Fibroblast of upper back skin (primary cell): ENCODE results near the gene NLRP6.
"Not testable (repeated sequence)": the region's sequence is repeated elsewhere in the genome, so short reads cannot be mapped to it uniquely, and the experiment has no call there.

Source experiments
- DNase-seq: peaks from one replicate; pipeline ENCODE4 v3.0.0-alpha.2; 2013

NLRP6 gene

GRCh38 chr11:309979-310572, 31.9 kb downstream of the NLRP6 start:
- not testable (repeated sequence) for DNase-seq

- DNase-seq, result not testable (repeated sequence)
Measured at GRCh38 chr11:311013-311748, 33.0 kb downstream of the NLRP6 start.

GRCh38 chr11:312092-312816, 34.0 kb downstream of the NLRP6 start:
- no peak for DNase-seq

- DNase-seq, result no peak
Measured at GRCh38 chr11:313304-313786, 35.1 kb downstream of the NLRP6 start.

- peak; percentile 75 for DNase-seq
Measured at GRCh38 chr11:313787-314553, 35.8 kb downstream of the NLRP6 start, which contains the start of gene IFITM1. Gene IFITM1, plus strand, starts transcription at chr11:314040. Its CDS starts 131 bp downstream, at chr11:314171.

- not testable (repeated sequence) for DNase-seq
Measured at GRCh38 chr11:314554-314875, 36.3 kb downstream of the NLRP6 start.

GRCh38 chr11:315051-315481, 36.9 kb downstream of the NLRP6 start:
- DNase-seq, result no peak

GRCh38 chr11:315516-315994, 37.3 kb downstream of the NLRP6 start:
- DNase-seq, result no peak

- DNase-seq, result no peak
Measured at GRCh38 chr11:316031-316701, 38.0 kb downstream of the NLRP6 start.

- DNase-seq, result no peak
Measured at GRCh38 chr11:316891-317301, 38.7 kb downstream of the NLRP6 start.

- DNase-seq, result not testable (repeated sequence)
Measured at GRCh38 chr11:317668-318404, 39.6 kb downstream of the NLRP6 start.

GRCh38 chr11:318405-319120, 40.4 kb downstream of the NLRP6 start:
- not testable (repeated sequence) for DNase-seq

GRCh38 chr11:319121-319887, 41.1 kb downstream of the NLRP6 start:
- not testable (repeated sequence) for DNase-seq

GRCh38 chr11:319888-320273, 41.7 kb downstream of the NLRP6 start:
- not testable (repeated sequence) for DNase-seq

- DNase-seq, result no peak
Measured at GRCh38 chr11:324156-324555, 45.9 kb downstream of the NLRP6 start.

GRCh38 chr11:324593-325517, 46.6 kb downstream of the NLRP6 start:
- not testable (repeated sequence) for DNase-seq

GRCh38 chr11:325796-326591, 47.8 kb downstream of the NLRP6 start:
- no peak for DNase-seq

- no peak for DNase-seq
Measured at GRCh38 chr11:326592-326841, 48.3 kb downstream of the NLRP6 start.
